Measurements from ENCODE around the gene ANXA11. TPM values are rescaled to one million over a fixed set of nuclear protein-coding genes. Genes with fewer than 3 reads are reported as not detected.

ANXA11 gene
- total RNA-seq, 6 donors from 2014 or later: 108 to 327 (median 194) TPM

DNA sequence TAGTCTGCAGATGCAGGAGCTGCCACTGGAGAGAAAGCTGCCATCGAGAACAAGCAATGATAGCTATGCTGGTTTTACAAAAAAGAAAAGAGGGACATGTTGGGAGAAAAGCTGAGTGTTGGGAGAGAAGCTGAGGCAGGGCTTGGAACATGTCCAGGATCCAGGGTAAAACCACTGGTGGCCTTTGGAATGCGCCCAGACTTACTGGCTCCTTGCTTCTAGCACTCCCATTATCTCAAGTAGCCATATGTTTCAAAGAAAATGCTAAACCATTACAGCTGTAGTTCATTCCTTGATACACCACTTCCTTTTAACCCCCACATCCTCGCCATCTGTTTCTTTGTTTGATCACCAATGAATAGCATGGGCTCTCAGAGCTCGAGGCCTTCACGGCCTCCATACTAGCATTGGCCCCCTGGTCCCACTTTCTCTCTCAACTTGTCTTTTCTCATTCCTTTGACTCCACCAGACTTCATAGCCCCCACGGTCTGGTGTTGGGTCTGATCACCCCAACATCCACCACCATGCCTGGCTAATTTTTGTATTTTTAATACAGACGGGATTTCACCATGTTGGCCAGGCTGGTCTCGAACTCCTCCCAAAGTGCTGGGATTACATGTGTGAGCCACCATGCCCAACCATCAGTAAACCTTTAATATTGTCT, 96.6 kb downstream of the ANXA11 start:
- Histone ChIP-seq H3K9me3 (peaks cover 0 to 21% (median 18%) of the 10 kb centered on the region in 4 donors), H3K36me3 (no peaks in the 10 kb centered on the region), H3K4me1 (no peaks in the 10 kb centered on the region), H3K27ac (no peak overlapping the region), H3K4me3 (no peak overlapping the region), H3K27me3 (no peaks in the 10 kb centered on the region)
- DNase-seq: no peak
- 83 to 96% methylated on average over 8 of the region's 8 CpGs for WGBS, 2 donors
- no peak for TF ChIP-seq POLR2A (IDR thresholded peaks at IDR 0.05)
- TF ChIP-seq CTCF (IDR thresholded peaks at IDR 0.05): no peak
- TF ChIP-seq EP300 (IDR thresholded peaks at IDR 0.05): no peak
- no peak for ATAC-seq (ENCODE audit: low FRiP score in 2 of 2)

DNA sequence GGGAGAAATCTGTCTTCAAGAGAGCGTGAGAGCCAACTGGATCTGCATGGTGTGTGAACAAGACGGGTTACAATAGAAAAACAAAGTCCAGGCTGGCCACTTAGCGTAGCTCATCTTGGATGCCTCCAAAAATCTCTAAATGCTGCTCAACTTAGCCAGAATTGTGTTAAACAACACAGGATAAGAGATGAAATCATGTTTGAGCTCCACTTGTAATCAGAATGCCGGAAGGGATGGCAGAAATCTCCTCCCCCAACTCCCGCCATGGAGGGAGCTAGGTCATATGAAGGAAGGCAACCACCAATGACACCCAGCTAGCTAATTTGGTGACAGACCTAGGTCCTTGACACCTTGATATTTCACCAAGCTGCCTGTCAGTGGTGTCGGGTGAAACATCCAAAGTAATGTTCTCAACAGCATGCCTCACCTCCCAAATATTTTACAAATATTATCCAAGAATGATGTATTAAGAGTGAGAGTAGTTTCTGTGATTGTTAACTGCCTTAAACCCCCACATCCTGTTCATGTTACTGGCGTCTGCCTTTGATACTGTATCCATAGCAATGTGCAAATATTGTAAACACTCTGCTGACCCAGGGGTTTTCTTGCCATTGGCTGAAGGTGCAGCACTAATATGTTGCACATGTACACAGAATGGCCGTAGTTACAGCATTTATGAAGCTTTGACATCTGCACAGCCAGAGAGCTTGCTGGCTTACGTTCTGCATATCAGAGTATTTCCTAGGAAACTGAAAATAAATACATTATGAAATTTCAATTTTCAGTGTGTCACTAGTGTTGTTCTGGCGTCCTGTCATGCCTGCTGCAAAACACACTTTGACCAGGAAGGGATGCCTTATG, 101.0 kb downstream of the ANXA11 start:
- Histone ChIP-seq H3K9me3 (peaks cover 0 to 18% (median 14%) of the 10 kb centered on the region in 4 donors), H3K27me3 (no peaks in the 10 kb centered on the region), H3K36me3 (no peaks in the 10 kb centered on the region), H3K4me3 (no peak overlapping the region), H3K4me1 (no peaks in the 10 kb centered on the region), H3K27ac (peak overlapping the region in 3 of 4 donors; percentile 49 to 61 (median 52))
- peak; percentile 83 to 94 for ATAC-seq (ENCODE audit: low FRiP score in 2 of 2)
- 49 to 57% methylated on average over 10 of the region's 10 CpGs for WGBS, 2 donors
- DNase-seq: no peak
- TF ChIP-seq POLR2AphosphoS5 (IDR thresholded peaks at IDR 0.05) (peak in 1 of 2 donors; percentile 25), EP300 (IDR thresholded peaks at IDR 0.05) (no peak)

Small RNA genes lying within 50 kb of the gene (small RNA-seq; reads per million reads assigned to genes)
- 0 reads per million in 4 donors for gene RPS12P2

Other genes starting within 250 kb of the ANXA11 start
- gene TMEM254, start 126.9 kb downstream of the ANXA11 start, total RNA-seq: 10 to 100 TPM in 4 of 6 donors, 1 to 10 TPM in 2; 5.7 to 22.4 (median 16.0) TPM
- 10 to 100 TPM in 3 of 6 donors, 1 to 10 TPM in 1, not detected in 2; 7.9 to 82.9 (median 26.5) TPM for gene PLAC9, start 72.8 kb downstream of the ANXA11 start, total RNA-seq
- 1 to 10 TPM in 1 of 6 donors, under 1 TPM in 5; 0.15 to 2.1 (median 0.73) TPM for gene MAT1A, start 84.1 kb upstream of the ANXA11 start, total RNA-seq
- gene DYDC1, start 151.2 kb upstream of the ANXA11 start, total RNA-seq: 1 to 10 TPM in 1 of 6 donors, under 1 TPM in 1, not detected in 4; 0.71 to 8.7 TPM
- gene DYDC2, start 151.2 kb upstream of the ANXA11 start, total RNA-seq: 10 to 100 TPM in 1 of 6 donors, 1 to 10 TPM in 3, not detected in 2; 1.9 to 13.7 (median 3.6) TPM
- 10 to 100 TPM; 19.9 to 46.0 (median 33.2) TPM for gene PRXL2A, start 203.0 kb upstream of the ANXA11 start, total RNA-seq
- gene TSPAN14, start 248.8 kb upstream of the ANXA11 start, total RNA-seq: 100 to 1,000 TPM in 4 of 6 donors, 10 to 100 TPM in 2; 52.1 to 157 (median 111) TPM

Data from upper lobe of left lung (tissue), 6 donors.